ENCODE data around the gene ASTN2. TPM values are rescaled to one million over a fixed set of nuclear protein-coding genes. Genes with fewer than 3 reads are reported as not detected.

Gene ASTN2
- total RNA-seq, 4 donors from 2014 or later = 3.2 to 7.0 (median 5.4) TPM

DNA sequence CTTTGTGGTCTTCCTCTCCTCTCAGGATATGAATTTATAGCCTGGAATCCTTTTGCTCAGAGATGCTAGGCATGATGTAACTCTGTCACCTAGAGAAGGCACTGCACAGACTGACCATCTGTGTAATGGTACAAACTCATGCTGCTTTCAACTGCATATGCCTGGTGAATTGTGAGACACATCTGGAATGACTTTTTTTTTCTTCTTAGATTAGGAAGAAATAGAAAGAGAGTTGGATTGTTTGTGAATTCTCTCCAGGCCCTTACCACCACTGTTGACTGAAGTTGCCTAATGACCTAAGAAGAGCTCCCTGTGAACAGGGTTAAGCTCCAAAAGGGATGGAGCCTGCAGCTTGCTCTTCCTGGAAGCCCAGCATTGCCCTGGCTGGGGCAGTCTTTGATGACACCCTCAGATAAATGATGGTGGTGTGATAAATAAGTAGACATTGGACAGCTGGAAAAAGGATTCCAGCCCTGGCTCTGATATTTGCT is 775.6 kb downstream of the ASTN2 start:
- TF ChIP-seq, protein P1, sequence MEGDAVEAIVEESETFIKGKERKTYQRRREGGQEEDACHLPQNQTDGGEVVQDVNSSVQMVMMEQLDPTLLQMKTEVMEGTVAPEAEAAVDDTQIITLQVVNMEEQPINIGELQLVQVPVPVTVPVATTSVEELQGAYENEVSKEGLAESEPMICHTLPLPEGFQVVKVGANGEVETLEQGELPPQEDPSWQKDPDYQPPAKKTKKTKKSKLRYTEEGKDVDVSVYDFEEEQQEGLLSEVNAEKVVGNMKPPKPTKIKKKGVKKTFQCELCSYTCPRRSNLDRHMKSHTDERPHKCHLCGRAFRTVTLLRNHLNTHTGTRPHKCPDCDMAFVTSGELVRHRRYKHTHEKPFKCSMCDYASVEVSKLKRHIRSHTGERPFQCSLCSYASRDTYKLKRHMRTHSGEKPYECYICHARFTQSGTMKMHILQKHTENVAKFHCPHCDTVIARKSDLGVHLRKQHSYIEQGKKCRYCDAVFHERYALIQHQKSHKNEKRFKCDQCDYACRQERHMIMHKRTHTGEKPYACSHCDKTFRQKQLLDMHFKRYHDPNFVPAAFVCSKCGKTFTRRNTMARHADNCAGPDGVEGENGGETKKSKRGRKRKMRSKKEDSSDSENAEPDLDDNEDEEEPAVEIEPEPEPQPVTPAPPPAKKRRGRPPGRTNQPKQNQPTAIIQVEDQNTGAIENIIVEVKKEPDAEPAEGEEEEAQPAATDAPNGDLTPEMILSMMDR (IDR thresholded peaks at IDR 0.05; ENCODE audit: low read depth) = no peak

DNA sequence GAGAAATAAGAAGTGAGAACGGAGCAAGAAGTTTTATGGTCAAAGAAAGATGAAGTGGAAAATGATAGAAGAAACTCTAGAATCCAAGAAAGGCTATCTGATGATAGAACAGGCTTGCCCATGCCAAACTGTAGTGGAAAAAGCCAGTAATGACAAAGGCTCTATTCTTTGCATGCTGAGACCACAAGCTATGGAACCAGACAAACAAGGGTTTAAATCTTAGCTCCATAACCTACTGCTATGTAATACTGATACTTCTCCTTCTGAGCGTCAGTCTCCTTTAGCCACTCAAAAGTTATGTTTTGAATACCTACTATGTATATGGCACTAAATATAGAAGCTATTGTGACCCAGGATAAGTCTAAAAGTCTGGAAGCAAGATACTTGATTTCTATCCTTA is 778.9 kb downstream of the ASTN2 start:
- TF ChIP-seq, protein P1 (IDR thresholded peaks at IDR 0.05; ENCODE audit: low read depth) = no peak

DNA sequence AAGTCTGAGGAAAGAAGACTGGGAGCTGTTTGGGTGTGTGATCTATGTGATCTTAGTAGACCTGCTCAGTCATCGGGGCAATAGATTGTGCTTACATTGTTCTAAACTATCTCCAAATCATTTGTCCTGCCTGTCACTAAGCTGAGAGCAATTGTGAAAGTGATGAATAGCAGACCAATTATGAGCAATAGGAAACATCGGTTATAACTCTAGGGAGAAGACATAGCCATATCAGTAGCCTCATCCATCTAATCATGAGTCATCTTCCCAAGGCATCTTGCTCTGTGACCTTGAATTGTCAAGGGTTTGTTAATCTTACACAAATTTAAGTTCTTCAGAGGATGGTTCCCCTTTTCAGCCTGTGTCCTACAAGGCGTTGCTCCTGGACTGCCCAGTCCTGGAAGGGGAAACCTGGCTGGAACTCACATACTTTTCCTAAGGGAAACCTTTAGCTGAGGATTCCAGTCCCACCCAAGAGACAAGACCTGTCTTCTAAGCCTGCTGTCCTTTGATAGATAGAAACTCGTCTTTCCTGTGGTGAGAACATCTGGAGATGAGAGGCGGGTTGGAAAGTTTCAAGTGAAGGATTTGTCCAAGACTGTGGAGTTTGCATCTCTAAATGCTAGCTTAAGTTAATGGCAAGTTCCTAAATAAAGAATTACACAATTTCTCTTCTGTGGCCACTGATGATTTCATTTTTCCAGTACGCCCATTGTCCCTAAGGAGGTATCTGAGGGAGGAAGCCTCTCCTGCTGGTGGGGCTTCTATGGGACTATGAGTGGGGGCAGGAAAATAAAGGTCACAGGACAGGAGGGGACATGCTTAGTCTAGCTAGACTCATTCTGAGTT is 781.6 kb downstream of the ASTN2 start:
- TF ChIP-seq, protein P1 (IDR thresholded peaks at IDR 0.05; ENCODE audit: low read depth) = no peak

DNA sequence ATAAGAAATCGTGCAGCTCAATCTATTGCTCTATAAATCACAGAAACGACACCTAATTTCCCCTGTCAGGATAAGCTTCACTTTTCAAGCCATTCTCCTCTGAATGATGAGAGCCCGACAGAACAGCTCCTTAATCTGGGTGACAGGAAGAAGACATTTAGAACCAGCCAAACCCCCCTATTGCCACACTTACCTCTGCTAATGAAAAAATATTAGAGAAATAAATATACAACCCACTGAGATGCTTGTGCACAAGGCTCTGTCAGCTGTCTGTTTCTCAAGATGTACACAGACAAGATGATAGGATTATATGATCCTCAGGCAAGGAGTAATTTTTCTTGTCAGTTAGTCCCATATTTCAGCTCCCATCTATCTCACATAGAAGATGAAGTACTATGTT is 785.2 kb downstream of the ASTN2 start:
- TF ChIP-seq, protein P1 (IDR thresholded peaks at IDR 0.05; ENCODE audit: low read depth) = no peak

DNA sequence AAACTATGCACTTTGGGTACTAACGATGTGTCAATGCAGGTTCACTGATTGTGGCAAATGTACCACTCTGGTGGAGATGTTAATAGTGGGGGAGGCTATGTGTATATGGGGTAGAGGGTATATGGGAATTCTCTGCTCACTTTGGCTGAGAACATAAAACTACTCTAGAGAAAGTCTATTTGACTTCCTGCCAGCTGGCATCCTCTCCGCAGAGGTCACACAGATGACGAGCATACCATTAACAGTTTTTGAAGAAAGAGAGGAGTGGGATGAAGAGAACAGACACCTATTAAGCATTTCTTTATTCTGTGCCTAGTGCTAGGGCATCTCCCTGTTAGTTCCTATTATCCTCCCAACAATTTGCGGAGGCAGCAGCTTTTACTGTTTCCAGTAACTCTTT is 786.1 kb downstream of the ASTN2 start:
- TF ChIP-seq, protein P1 (IDR thresholded peaks at IDR 0.05; ENCODE audit: low read depth) = no peak

DNA sequence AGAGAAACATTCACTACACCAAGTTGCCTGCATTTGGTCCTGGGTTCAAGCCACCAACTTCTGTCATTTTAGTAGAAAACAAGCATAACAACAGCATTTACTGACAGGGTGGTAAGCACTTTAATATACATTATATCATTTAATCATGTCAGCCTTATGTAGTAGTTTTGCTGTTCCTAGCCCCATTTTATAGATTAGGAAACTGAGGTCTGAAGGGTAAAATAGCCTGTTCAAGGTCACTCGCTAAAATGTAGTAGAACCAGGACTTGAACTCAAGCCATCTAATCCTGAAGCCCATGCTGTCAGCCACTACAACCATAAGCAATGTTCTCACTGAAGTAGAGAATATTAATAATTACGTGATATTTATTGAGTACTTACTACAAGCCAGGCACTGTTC is 787.4 kb downstream of the ASTN2 start:
- TF ChIP-seq, protein P1 (IDR thresholded peaks at IDR 0.05; ENCODE audit: low read depth) = no peak

DNA sequence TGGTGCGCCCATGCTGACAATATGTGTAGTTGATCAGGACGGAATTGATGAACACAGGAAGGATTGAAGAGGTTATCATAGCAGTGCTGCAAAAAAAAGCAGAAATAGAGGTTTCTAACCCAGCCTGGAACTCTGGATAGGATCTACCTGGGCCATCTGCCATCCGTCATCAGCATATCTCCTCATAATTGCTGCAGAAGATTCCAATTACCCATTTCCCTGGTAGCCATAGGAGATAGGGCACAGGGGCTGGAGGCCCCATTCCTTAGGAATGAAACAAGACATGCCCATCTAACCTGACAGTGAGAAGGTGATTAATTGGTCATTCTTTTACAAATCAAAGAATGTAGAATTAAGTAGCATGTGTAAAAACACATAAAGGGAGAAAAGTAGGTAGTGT is 788.1 kb downstream of the ASTN2 start:
- TF ChIP-seq, protein P1 (IDR thresholded peaks at IDR 0.05; ENCODE audit: low read depth) = no peak
